ENCODE measurements around the gene KDM6A.

DNA sequence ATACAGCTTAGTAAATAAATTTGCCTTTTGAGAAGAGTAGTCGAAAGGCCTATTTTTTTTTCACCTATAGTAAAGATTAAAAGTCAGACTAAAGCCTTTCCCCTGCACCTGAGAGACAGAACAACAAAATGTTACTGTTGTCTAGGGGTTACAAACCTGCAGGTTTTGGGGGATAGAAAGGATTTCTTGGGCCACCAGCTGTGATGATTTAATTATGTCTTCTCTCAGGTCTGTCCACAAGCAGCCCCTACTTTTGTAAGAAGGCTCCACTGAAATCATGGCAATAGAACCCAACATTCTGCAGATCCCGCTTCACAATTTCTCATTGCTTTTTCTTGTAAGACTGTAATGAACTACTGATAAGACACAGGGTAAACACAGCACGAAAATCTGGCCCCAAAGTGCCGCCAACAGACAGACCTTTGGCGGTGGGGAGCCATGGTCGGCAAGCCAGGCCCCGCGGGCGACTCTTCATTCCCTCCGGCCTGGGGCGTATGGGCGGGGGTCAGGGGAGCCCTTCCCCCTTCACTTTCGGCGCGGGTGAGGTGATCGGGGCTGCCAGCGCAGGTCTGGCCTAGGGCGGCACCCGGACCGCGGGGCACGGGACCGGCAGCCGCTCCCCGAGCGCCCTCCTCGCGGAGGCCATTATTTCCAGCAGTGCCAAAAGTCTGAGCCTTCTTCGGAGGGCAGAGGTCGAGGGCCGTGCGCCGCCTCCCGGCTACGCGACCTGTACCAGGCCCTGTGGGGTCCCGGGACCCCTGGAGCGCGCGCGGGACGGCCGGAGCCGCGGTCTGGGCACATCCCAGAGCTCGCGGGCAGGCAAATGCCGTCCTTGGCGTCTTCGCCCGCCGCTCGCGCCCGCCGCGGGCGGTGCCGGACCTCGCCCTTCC is 812 bp upstream of the KDM6A start:
- TF ChIP-seq, protein P1, sequence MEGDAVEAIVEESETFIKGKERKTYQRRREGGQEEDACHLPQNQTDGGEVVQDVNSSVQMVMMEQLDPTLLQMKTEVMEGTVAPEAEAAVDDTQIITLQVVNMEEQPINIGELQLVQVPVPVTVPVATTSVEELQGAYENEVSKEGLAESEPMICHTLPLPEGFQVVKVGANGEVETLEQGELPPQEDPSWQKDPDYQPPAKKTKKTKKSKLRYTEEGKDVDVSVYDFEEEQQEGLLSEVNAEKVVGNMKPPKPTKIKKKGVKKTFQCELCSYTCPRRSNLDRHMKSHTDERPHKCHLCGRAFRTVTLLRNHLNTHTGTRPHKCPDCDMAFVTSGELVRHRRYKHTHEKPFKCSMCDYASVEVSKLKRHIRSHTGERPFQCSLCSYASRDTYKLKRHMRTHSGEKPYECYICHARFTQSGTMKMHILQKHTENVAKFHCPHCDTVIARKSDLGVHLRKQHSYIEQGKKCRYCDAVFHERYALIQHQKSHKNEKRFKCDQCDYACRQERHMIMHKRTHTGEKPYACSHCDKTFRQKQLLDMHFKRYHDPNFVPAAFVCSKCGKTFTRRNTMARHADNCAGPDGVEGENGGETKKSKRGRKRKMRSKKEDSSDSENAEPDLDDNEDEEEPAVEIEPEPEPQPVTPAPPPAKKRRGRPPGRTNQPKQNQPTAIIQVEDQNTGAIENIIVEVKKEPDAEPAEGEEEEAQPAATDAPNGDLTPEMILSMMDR (IDR thresholded peaks at IDR 0.05), result no peak
- TF ChIP-seq RFX5 (IDR thresholded peaks at IDR 0.05; ENCODE audit: low read length) (no peak), RXRA (IDR thresholded peaks at IDR 0.05; ENCODE audit: borderline replicate concordance, low read depth) (no peak), YY1 (IDR thresholded peaks at IDR 0.05; ENCODE audit: low read depth) (no peak), GATA2 (CRISPR knock-in tag; IDR thresholded peaks at IDR 0.05) (no peak), EZH2phosphoT487 (IDR thresholded peaks at IDR 0.05; ENCODE audit: borderline replicate concordance, low read depth) (no peak)
